ENCODE results near the gene XXYLT1. TPM values are rescaled to one million over a fixed set of nuclear protein-coding genes. Genes with fewer than 3 reads are reported as not detected.
A peak's percentile ranks its signal among the peaks of the same experiment; 100 is the strongest.

The XXYLT1 gene
- total and polyA plus RNA-seq, 2 of the 4 experiments (the other 2 are of a cell fraction): 14.7 to 18.1 TPM

DNA sequence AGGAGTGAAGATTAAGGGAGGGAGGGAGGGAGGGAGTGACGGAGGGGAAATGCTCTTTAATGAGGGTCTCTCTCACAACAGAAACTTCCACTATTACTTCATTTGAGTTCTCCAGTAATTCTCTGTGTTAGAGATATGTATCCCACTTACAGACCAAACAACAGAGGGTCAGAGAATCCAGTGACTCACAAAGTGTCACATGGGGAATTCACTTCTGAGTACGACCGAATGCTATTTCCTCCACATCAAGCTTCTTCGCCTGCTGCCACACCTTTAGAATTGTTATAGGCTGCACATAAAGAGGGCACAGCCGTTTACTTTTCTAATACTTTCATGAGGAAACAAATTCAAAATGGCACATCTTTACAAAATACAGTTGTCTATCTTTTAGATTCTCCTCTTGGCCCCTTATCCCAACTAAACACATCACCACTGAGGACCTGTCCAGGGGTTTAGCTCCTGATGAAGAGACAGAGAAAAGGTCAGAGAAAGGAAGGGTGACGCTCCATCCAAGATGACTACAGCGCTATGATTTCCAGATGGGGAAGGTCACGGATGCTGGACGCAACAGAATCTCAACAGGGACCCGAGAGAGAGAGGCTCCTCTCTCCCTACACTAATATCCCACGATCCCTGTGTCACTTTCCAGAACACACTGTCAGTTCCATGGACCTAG lies 119.0 kb downstream of the XXYLT1 start:
- Histone ChIP-seq H3K9me1 (ENCODE audit: insufficient read depth, low read length) (peaks cover 41% of the 10 kb centered on the region), H3K79me1 (ENCODE audit: low read depth in 1 of 2, low read length in 2 of 2) (peaks cover 18 to 46% of the 10 kb centered on the region in 2 experiments; a peak in 3 of 4 replicates), H3K4me3 (ENCODE audit: insufficient read depth, low read depth, low read length) (no peak overlapping the region), H3K23ac (ENCODE audit: low read depth, low read length) (peak overlapping the region; percentile 63), H2AK5ac (ENCODE audit: low read depth, low read length) (peak overlapping the region; percentile 57), H3K4me2 (ENCODE audit: low read depth, low read length) (peak overlapping the region; percentile 39; the same call in 1 of the 2 replicates), H2BK5ac (ENCODE audit: low read depth, low read length, poor library complexity, severe bottlenecking) (peak overlapping the region; percentile 87), H3K27ac (ENCODE audit: insufficient read depth, low read length) (peak overlapping the region; percentile 35), H4K20me1 (ENCODE audit: insufficient read depth, low read length) (no peaks in the 10 kb centered on the region), H2BK20ac (ENCODE audit: low read depth, low read length) (peak overlapping the region; percentile 91), H3K4me1 (ENCODE audit: control insufficient read depth, insufficient read depth, low read length) (peaks cover 47% of the 10 kb centered on the region), H3K9ac (ENCODE audit: low read depth, low read length) (no peak overlapping the region; the same call in 1 of the 2 replicates), H2AK9ac (replicated peaks; ENCODE audit: low read depth, low read length, poor library complexity) (peak overlapping the region; percentile 47), H3K4ac (ENCODE audit: low read depth, low read length) (peak overlapping the region; percentile 93), H4K5ac (ENCODE audit: low read depth, low read length) (peak overlapping the region; percentile 90), H3K36me3 (ENCODE audit: control insufficient read depth, insufficient read depth, low read length) (no peaks in the 10 kb centered on the region), H2BK120ac (ENCODE audit: low read depth, low read length) (peak overlapping the region; percentile 91), H2AFZ (replicated peaks; ENCODE audit: low read length, poor library complexity) (peak overlapping the region; percentile 26), H3K14ac (replicated peaks; ENCODE audit: low read depth, low read length) (peak overlapping the region; percentile 75), H4K91ac (ENCODE audit: insufficient read depth, low read depth, low read length) (peak overlapping the region; percentile 95), H3K56ac (ENCODE audit: extremely low read depth, insufficient read depth, low read length) (peak overlapping the region; percentile 19; the same call in 1 of the 2 replicates), H3K18ac (ENCODE audit: low read depth, low read length) (peak overlapping the region; percentile 89), H4K8ac (ENCODE audit: low read depth in 2 of 2, low read length in 2 of 2) (peak overlapping the region; percentile 69 to 82), H3K27me3 (ENCODE audit: control insufficient read depth, insufficient read depth, low read length) (no peaks in the 10 kb centered on the region), H3K9me3 (ENCODE audit: control insufficient read depth, insufficient read depth, low read length) (no peaks in the 10 kb centered on the region), H2BK15ac (ENCODE audit: low read depth, low read length) (peak overlapping the region; percentile 96; the same call in 2 of the 3 replicates)
- in situ Hi-C loops (cut with MboI; ENCODE audit: low sequenced_read_pairs) (no loop called here), dilution Hi-C loops (cut with HindIII; ENCODE audit: low sequenced_read_pairs, unreplicated experiment) (no loop called here), intact Hi-C loops (cut with micrococcal nuclease) (loop anchor here (10.0 kb wide), 1 partner anchor 103 kb away; no protein-coding TSS in a partner anchor)
- no TSS peak for BruUV-seq (replicated peaks)
- no peak for TF ChIP-seq RAD21 (IDR thresholded peaks at IDR 0.05; ENCODE audit: low read length)
- no peak for TF ChIP-seq RFX5 (IDR thresholded peaks at IDR 0.05; ENCODE audit: low read depth, low read length)
- no peak for TF ChIP-seq MXI1 (IDR thresholded peaks at IDR 0.05; ENCODE audit: borderline replicate concordance, low read depth, low read length)
- no peak for TF ChIP-seq NFE2L2 (IDR thresholded peaks at IDR 0.05; ENCODE audit: low read depth, low read length)
- TF ChIP-seq CEBPB (IDR thresholded peaks at IDR 0.05; ENCODE audit: low read depth, low read length): 0 out of 2 replicates have a peak, but pooled peaks have one; percentile 26
- 0 out of 2 replicates have a peak, but pooled peaks have one; percentile 15 for TF ChIP-seq BHLHE40 (IDR thresholded peaks at IDR 0.05; ENCODE audit: low read depth, low read length)
- TF ChIP-seq CHD1 (IDR thresholded peaks at IDR 0.05; ENCODE audit: low read depth, low read length): no peak
- peak; percentile 88 for TF ChIP-seq FOS (IDR thresholded peaks at IDR 0.05; ENCODE audit: low read depth, low read length)
- TF ChIP-seq POLR2A (IDR thresholded peaks at IDR 0.05; ENCODE audit: low read depth, low read length): no peak
- TF ChIP-seq, protein P1, sequence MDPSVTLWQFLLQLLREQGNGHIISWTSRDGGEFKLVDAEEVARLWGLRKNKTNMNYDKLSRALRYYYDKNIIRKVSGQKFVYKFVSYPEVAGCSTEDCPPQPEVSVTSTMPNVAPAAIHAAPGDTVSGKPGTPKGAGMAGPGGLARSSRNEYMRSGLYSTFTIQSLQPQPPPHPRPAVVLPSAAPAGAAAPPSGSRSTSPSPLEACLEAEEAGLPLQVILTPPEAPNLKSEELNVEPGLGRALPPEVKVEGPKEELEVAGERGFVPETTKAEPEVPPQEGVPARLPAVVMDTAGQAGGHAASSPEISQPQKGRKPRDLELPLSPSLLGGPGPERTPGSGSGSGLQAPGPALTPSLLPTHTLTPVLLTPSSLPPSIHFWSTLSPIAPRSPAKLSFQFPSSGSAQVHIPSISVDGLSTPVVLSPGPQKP (IDR thresholded peaks at IDR 0.05; ENCODE audit: borderline replicate concordance, low read depth, low read length): no peak
- no peak for TF ChIP-seq SMC3 (IDR thresholded peaks at IDR 0.05; ENCODE audit: low read depth, low read length)
- TF ChIP-seq MAZ (IDR thresholded peaks at IDR 0.05; ENCODE audit: borderline replicate concordance, low read depth, low read length): no peak
- TF ChIP-seq, protein P2, sequence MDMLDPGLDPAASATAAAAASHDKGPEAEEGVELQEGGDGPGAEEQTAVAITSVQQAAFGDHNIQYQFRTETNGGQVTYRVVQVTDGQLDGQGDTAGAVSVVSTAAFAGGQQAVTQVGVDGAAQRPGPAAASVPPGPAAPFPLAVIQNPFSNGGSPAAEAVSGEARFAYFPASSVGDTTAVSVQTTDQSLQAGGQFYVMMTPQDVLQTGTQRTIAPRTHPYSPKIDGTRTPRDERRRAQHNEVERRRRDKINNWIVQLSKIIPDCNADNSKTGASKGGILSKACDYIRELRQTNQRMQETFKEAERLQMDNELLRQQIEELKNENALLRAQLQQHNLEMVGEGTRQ (IDR thresholded peaks at IDR 0.05; ENCODE audit: low read depth, low read length): peak; percentile 91
- DNase-seq (peak; percentile 92), ATAC-seq (ENCODE audit: low read depth) (peak; percentile 18)
- POLR2A ChIA-PET (ENCODE audit: unreplicated experiment): no interaction called here
- 0% methylated on average over 2 of the region's 11 CpGs; no CpG with 5 or more reads in 1 of the 2 experiments for WGBS, 2 experiments (ENCODE audit: extremely low coverage in 2 of 2, insufficient read length in 1 of 2)
- CTCF ChIA-PET: interaction anchor here (0.8 kb wide), 1 partner anchor 119 kb away, joined by 3 read pairs; the partner anchor contains the start of gene XXYLT1

Data from IMR-90 (cell line).